HL-60 (cell line): Measurements from ENCODE around the gene PRKCD.

Experiments
- DNase-seq, 2 experiments: peaks; one replicate each; pipeline ENCODE4 v3.0.0-alpha.2; 2010 to 2020; ENCODE audit warnings: low read depth in 1 of 2, low spot score in 1 of 2
- H3K27ac ChIP-seq: fragments of 250-450 bp; sonication (Bioruptor Pico); replicated peaks from 2 replicates; pipeline ENCODE4 v1.5.1; 2020; ENCODE audit warnings: mild to moderate bottlenecking, moderate library complexity
- H3K27me3 ChIP-seq: fragments of 250-450 bp; sonication (Bioruptor Pico); 2 replicates; pipeline ENCODE4 v1.5.1; 2021; ENCODE audit warnings: mild to moderate bottlenecking, moderate library complexity; ENCODE audit not compliant: insufficient read depth, poor library complexity, severe bottlenecking
- H3K4me3 ChIP-seq: replicated peaks from 2 replicates; pipeline ENCODE4 v1.5.1; 2011; ENCODE audit warnings: mild to moderate bottlenecking, control low read depth, low read length; ENCODE audit not compliant: insufficient read depth
- CTCF ChIP-seq: IDR thresholded peaks from one replicate; pipeline ENCODE4 v1.5.1; 2011; ENCODE audit warnings: low read length, control low read depth, inconsistent platforms; ENCODE audit not compliant: insufficient read depth
- GABPA ChIP-seq: IDR thresholded peaks from 2 replicates; pipeline ENCODE4 v1.6.1; 2012; ENCODE audit warnings: low read depth
- POLR2AphosphoS5 ChIP-seq: IDR thresholded peaks from 2 replicates; pipeline ENCODE4 v1.6.1; 2012; ENCODE audit warnings: low read depth
- REST ChIP-seq: IDR thresholded peaks from 2 replicates; pipeline ENCODE4 v1.6.1; 2012; ENCODE audit warnings: low read depth; ENCODE audit not compliant: insufficient replicate concordance
- SPI1 ChIP-seq: IDR thresholded peaks from 2 replicates; pipeline ENCODE4 v1.6.1; 2012; ENCODE audit warnings: low read depth, mild to moderate bottlenecking, borderline replicate concordance

Gene PRKCD

DNA sequence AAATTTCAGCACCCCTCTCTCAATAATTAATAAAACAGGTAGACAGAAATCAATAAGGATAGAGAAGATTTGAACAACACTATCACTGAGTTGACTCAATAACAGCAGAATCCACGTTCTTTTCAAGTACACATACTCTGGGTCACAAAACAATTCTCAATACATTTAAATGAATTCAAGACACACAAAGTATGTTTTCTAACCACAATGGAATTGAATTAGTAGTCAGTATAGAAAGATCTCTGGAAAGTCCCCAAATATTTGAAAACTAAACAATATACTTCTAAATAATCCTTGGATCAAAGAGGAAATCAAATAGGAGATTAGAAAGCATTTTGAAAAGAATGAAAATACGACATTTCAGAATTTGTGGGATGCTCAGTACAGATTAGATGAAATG, 54.8 kb downstream of the PRKCD start:
- Histone ChIP-seq H3K27me3 (no peaks in the 10 kb centered on the region), H3K27ac (no peak overlapping the region), H3K4me3 (no peak overlapping the region)
- TF ChIP-seq GABPA (no peak), CTCF (no peak), POLR2AphosphoS5 (no peak), SPI1 (no peak), REST (no peak)
- DNase-seq: no peak

GRCh38 chr3:53216723-53217122, 55.7 kb downstream of the PRKCD start:
- H3K4me3 ChIP-seq: no peak overlapping the region
- DNase-seq: peak in 1 of 2 experiments; percentile 70

GRCh38 chr3:53217175-53217574, 56.2 kb downstream of the PRKCD start:
- no peak for DNase-seq

More at GRCh38 chr3:53216723-53217122, 55.7 kb downstream of the PRKCD start:
- H3K27me3 ChIP-seq: no peaks in the 10 kb centered on the region
- TF ChIP-seq POLR2AphosphoS5: no peak
- TF ChIP-seq REST: no peak
- no peak for TF ChIP-seq CTCF
- peak; percentile 29; the same call in 1 of the 2 replicates for TF ChIP-seq GABPA
- TF ChIP-seq SPI1: peak; percentile 84
- peak overlapping the region; percentile 13; the same call in 1 of the 2 replicates for H3K27ac ChIP-seq

More at GRCh38 chr3:53217175-53217574, 56.2 kb downstream of the PRKCD start:
- peak overlapping the region; percentile 13; the same call in 1 of the 2 replicates for H3K27ac ChIP-seq
- TF ChIP-seq SPI1 (no peak), REST (no peak), POLR2AphosphoS5 (no peak), CTCF (no peak), GABPA (no peak)
- H3K27me3 ChIP-seq: no peaks in the 10 kb centered on the region
- no peak overlapping the region for H3K4me3 ChIP-seq
